HEK293 (cell line): Measurements from ENCODE around the gene CASP10.

ENCODE experiments used
- ZNF274 ChIP-seq, 2 experiments: fragments of 200-500 bp in 1 of 2; fragments of 450-650 bp in 1 of 2; sonication (Bioruptor generic) in 1 of 2; formaldehyde crosslinking in 1 of 2; IDR thresholded peaks; 2 replicates each; pipeline versions ENCODE4 v1.5.1 to v1.6.1; 2014 to 2016; ENCODE audit warnings: borderline replicate concordance in 1 of 2, inconsistent platforms in 1 of 2, low read length in 1 of 2, missing biosample characterization in 1 of 2, missing genetic modification characterization in 1 of 2
- ZNF600 ChIP-seq: fragments of 450-650 bp; formaldehyde crosslinking; IDR thresholded peaks from 2 replicates; pipeline ENCODE4 v1.5.1; 2016; ENCODE audit warnings: missing biosample characterization, missing genetic modification characterization
- TF ChIP-seq, protein P1 (sequence below): fragments of 450-650 bp; formaldehyde crosslinking; IDR thresholded peaks from 2 replicates; pipeline ENCODE4 v1.5.1; 2016; ENCODE audit warnings: missing biosample characterization, missing genetic modification characterization
- TF ChIP-seq, protein P2 (sequence below): fragments of 450-650 bp; formaldehyde crosslinking; optimal IDR thresholded peaks from 2 replicates; pipeline ENCODE3; 2016; ENCODE audit warnings: missing biosample characterization, mild to moderate bottlenecking, missing genetic modification characterization
- TF ChIP-seq, protein P3 (sequence below): fragments of 450-650 bp; formaldehyde crosslinking; IDR thresholded peaks from 2 replicates; pipeline ENCODE4 v1.5.1; 2016; ENCODE audit warnings: missing biosample characterization, missing genetic modification characterization

DNA sequence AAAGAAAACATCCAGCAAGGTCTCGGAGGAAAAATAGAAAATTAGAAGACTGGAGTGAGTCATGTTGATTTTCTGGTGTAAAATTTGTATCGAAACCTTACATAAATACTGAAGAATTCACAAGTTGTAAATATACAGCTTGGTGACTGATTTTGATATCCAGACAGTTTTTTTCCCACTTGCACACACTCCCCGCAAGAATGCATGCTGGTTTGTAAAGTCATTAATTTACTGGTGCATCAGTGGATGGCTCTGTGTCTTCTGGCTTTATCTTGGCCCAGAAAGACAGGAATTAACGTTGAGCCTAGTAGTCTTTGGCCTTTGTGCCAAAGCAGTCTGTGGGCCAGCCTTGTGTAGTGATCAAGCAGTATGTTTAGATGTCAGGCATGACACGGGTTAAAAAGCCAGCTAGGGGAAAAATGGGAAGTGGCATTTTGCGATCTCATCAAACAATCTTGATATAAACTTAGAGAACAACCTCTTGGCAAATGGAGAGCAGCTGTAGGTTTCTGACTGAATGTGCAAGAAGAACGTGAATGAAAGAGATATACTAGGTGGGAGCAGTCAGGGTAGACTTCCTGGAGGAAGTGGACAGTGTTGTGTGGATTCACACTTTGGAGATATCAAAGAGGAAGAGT lies 54.7 kb downstream of the CASP10 start:
- TF ChIP-seq, protein P1, sequence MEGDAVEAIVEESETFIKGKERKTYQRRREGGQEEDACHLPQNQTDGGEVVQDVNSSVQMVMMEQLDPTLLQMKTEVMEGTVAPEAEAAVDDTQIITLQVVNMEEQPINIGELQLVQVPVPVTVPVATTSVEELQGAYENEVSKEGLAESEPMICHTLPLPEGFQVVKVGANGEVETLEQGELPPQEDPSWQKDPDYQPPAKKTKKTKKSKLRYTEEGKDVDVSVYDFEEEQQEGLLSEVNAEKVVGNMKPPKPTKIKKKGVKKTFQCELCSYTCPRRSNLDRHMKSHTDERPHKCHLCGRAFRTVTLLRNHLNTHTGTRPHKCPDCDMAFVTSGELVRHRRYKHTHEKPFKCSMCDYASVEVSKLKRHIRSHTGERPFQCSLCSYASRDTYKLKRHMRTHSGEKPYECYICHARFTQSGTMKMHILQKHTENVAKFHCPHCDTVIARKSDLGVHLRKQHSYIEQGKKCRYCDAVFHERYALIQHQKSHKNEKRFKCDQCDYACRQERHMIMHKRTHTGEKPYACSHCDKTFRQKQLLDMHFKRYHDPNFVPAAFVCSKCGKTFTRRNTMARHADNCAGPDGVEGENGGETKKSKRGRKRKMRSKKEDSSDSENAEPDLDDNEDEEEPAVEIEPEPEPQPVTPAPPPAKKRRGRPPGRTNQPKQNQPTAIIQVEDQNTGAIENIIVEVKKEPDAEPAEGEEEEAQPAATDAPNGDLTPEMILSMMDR (tag by site-specific recombination): no peak
- TF ChIP-seq, protein P2, sequence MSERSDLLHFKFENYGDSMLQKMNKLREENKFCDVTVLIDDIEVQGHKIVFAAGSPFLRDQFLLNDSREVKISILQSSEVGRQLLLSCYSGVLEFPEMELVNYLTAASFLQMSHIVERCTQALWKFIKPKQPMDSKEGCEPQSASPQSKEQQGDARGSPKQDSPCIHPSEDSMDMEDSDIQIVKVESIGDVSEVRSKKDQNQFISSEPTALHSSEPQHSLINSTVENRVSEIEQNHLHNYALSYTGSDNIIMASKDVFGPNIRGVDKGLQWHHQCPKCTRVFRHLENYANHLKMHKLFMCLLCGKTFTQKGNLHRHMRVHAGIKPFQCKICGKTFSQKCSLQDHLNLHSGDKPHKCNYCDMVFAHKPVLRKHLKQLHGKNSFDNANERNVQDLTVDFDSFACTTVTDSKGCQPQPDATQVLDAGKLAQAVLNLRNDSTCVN: no peak
- TF ChIP-seq ZNF600 (tag by site-specific recombination) (no peak), ZNF274 (IDR thresholded peaks at IDR 0.05; ENCODE audit: low read length) (no peak), ZNF274 (tag by site-specific recombination; IDR thresholded peaks at IDR 0.05; ENCODE audit: borderline replicate concordance) (no peak)
- TF ChIP-seq, protein P3, sequence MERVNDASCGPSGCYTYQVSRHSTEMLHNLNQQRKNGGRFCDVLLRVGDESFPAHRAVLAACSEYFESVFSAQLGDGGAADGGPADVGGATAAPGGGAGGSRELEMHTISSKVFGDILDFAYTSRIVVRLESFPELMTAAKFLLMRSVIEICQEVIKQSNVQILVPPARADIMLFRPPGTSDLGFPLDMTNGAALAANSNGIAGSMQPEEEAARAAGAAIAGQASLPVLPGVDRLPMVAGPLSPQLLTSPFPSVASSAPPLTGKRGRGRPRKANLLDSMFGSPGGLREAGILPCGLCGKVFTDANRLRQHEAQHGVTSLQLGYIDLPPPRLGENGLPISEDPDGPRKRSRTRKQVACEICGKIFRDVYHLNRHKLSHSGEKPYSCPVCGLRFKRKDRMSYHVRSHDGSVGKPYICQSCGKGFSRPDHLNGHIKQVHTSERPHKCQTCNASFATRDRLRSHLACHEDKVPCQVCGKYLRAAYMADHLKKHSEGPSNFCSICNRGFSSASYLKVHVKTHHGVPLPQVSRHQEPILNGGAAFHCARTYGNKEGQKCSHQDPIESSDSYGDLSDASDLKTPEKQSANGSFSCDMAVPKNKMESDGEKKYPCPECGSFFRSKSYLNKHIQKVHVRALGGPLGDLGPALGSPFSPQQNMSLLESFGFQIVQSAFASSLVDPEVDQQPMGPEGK (tag by site-specific recombination): no peak
